Neuronal stem cell (in vitro differentiated cells): Measurements from ENCODE around the gene TMEM163.

Experiments used
- DNase-seq: peaks from one replicate; pipeline ENCODE4 v3.0.0-alpha.2; 2013; ENCODE audit warnings: low spot score
- H2AFZ ChIP-seq: one replicate; pipeline ENCODE4 v1.6.1; 2013; ENCODE audit warnings: mild to moderate bottlenecking, low read length, inconsistent platforms
- H2AK5ac ChIP-seq: 2 replicates; pipeline ENCODE4 v1.6.1; 2013; ENCODE audit warnings: low read depth, mild to moderate bottlenecking, inconsistent platforms, low read length, moderate library complexity, mixed read lengths
- H2BK120ac ChIP-seq: 2 replicates; pipeline ENCODE4 v1.6.1; 2013; ENCODE audit warnings: low read depth, mild to moderate bottlenecking, inconsistent platforms, low read length, moderate library complexity, mixed read lengths
- H2BK12ac ChIP-seq: one replicate; pipeline ENCODE4 v1.6.1; 2013; ENCODE audit warnings: low read length, inconsistent platforms
- H2BK15ac ChIP-seq: 2 replicates; pipeline ENCODE4 v1.6.1; 2013; ENCODE audit warnings: mild to moderate bottlenecking, low read length, inconsistent platforms, mixed read lengths
- H2BK5ac ChIP-seq: one replicate; pipeline ENCODE4 v1.6.1; 2013; ENCODE audit warnings: inconsistent platforms, mild to moderate bottlenecking, low read length, moderate library complexity
- H3K14ac ChIP-seq: one replicate; pipeline ENCODE4 v1.6.1; 2013; ENCODE audit warnings: low read length, inconsistent platforms
- H3K18ac ChIP-seq: 2 replicates; pipeline ENCODE4 v1.6.1; 2013; ENCODE audit warnings: low read length, inconsistent platforms
- H3K23ac ChIP-seq: 2 replicates; pipeline ENCODE4 v1.6.1; 2013; ENCODE audit warnings: low read depth, mild to moderate bottlenecking, mixed read lengths, low read length, inconsistent platforms; ENCODE audit not compliant: poor library complexity
- H3K27ac ChIP-seq: replicated peaks from 3 replicates; pipeline ENCODE4 v1.5.1; 2013; ENCODE audit warnings: low read length, inconsistent platforms
- H3K27me3 ChIP-seq, 3 experiments: 2 replicates each; pipeline ENCODE4 v1.6.1; 2013; ENCODE audit warnings: low read length in 3 of 3, mild to moderate bottlenecking in 2 of 3, inconsistent platforms in 1 of 3, low read depth in 1 of 3, mixed read lengths in 1 of 3, moderate library complexity in 1 of 3; ENCODE audit not compliant: control insufficient read depth in 3 of 3, insufficient read depth in 3 of 3
- H3K36me3 ChIP-seq, 2 donors: replicated peaks in 1 of 2; 2 replicates each; pipeline ENCODE4 v1.6.1; 2013; ENCODE audit warnings: low read length in 2 of 2; ENCODE audit not compliant: control insufficient read depth in 2 of 2, insufficient read depth in 2 of 2
- H3K4ac ChIP-seq: 2 replicates; pipeline ENCODE4 v1.6.1; 2013; ENCODE audit warnings: inconsistent platforms, mild to moderate bottlenecking, low read length, moderate library complexity
- H3K4me1 ChIP-seq, 2 donors: 1 replicate in 1 of 2; 2 replicates in 1 of 2; pipeline ENCODE4 v1.6.1; 2013; ENCODE audit warnings: low read length in 2 of 2, low read depth in 1 of 2; ENCODE audit not compliant: control insufficient read depth in 2 of 2, insufficient read depth in 1 of 2
- H3K4me2 ChIP-seq: one replicate; pipeline ENCODE4 v1.6.1; 2013; ENCODE audit warnings: mild to moderate bottlenecking, low read length, inconsistent platforms; ENCODE audit not compliant: insufficient read depth, poor library complexity, severe bottlenecking
- H3K4me3 ChIP-seq, 2 donors: 2 replicates each; pipeline ENCODE4 v1.5.1; 2013; ENCODE audit warnings: low read length in 2 of 2, mild to moderate bottlenecking in 2 of 2, inconsistent platforms in 1 of 2, moderate library complexity in 1 of 2
- H3K79me1 ChIP-seq: one replicate; pipeline ENCODE4 v1.6.1; 2013; ENCODE audit warnings: low read depth, mild to moderate bottlenecking, inconsistent platforms, low read length, moderate library complexity
- H3K9ac ChIP-seq: one replicate; pipeline ENCODE4 v1.6.1; 2013; ENCODE audit warnings: mild to moderate bottlenecking, low read depth, low read length, inconsistent platforms; ENCODE audit not compliant: poor library complexity
- H3K9me3 ChIP-seq, 2 donors: replicated peaks in 1 of 2; 2 replicates each; pipeline versions ENCODE3 to v1.6.1; 2013; ENCODE audit warnings: low read length in 2 of 2, mild to moderate bottlenecking in 2 of 2, inconsistent platforms in 1 of 2, low read depth in 1 of 2, mixed read lengths in 1 of 2, moderate library complexity in 1 of 2; ENCODE audit not compliant: control insufficient read depth in 2 of 2, insufficient read depth in 1 of 2
- H4K8ac ChIP-seq: one replicate; pipeline ENCODE4 v1.6.1; 2013; ENCODE audit warnings: low read depth, mild to moderate bottlenecking, inconsistent platforms, low read length, moderate library complexity
- H4K91ac ChIP-seq: one replicate; pipeline ENCODE4 v1.6.1; 2013; ENCODE audit warnings: low read length, low read depth, mild to moderate bottlenecking, inconsistent platforms; ENCODE audit not compliant: poor library complexity
- WGBS, 2 donors: extraction: QIAGEN DNeasy Blood & Tissue Kit; methylation state at CpG; one replicate each; pipeline ENCODE4 v1.1.7; 2013; ENCODE audit warnings: missing lambda C conversion rate in 2 of 2, mixed read lengths in 1 of 2; ENCODE audit not compliant: insufficient read length in 2 of 2, insufficient replicate concordance in 1 of 2; ENCODE audit errors: extremely low coverage in 2 of 2; 5-methylcytosine and 5-hydroxymethylcytosine counted together

Gene TMEM163

GRCh38 chr2:134586326-134586965, 132.4 kb downstream of the TMEM163 start:
- Histone ChIP-seq H3K79me1 (no peaks in the 10 kb centered on the region), H4K8ac (no peak overlapping the region), H2BK120ac (no peak overlapping the region), H2AK5ac (no peak overlapping the region), H2BK15ac (no peak overlapping the region), H3K9me3 (peaks cover 8 to 10% of the 10 kb centered on the region in 2 donors), H2BK12ac (no peak overlapping the region), H3K23ac (no peak overlapping the region), H3K27me3 (no peaks in the 10 kb centered on the region), H2AFZ (no peak overlapping the region), H3K18ac (no peak overlapping the region), H4K91ac (no peak overlapping the region), H3K4ac (no peak overlapping the region), H3K9ac (no peak overlapping the region), H3K4me2 (no peak overlapping the region), H3K27ac (no peak overlapping the region), H3K4me1 (peaks cover 0 to 2% of the 10 kb centered on the region in 2 donors), H3K14ac (no peak overlapping the region), H2BK5ac (no peak overlapping the region), H3K36me3 (no peaks in the 10 kb centered on the region), H3K4me3 (no peak overlapping the region)
- no CpG with 5 or more reads among the region's 8 CpGs for WGBS, 2 donors
- DNase-seq, result no peak

GRCh38 chr2:134583997-134584520, 134.7 kb downstream of the TMEM163 start:
- Histone ChIP-seq H2BK12ac (no peak overlapping the region), H3K14ac (no peak overlapping the region), H3K36me3 (no peaks in the 10 kb centered on the region), H2BK5ac (no peak overlapping the region), H3K9me3 (no peaks in the 10 kb centered on the region), H3K4me3 (no peak overlapping the region), H3K4ac (no peak overlapping the region), H3K27me3 (no peaks in the 10 kb centered on the region), H3K18ac (no peak overlapping the region), H3K27ac (no peak overlapping the region), H4K91ac (no peak overlapping the region), H3K4me2 (no peak overlapping the region), H2BK15ac (no peak overlapping the region), H3K23ac (no peak overlapping the region), H2BK120ac (no peak overlapping the region), H4K8ac (no peak overlapping the region), H2AFZ (no peak overlapping the region), H3K79me1 (no peaks in the 10 kb centered on the region), H2AK5ac (no peak overlapping the region), H3K4me1 (peaks cover 0 to 2% of the 10 kb centered on the region in 2 donors), H3K9ac (no peak overlapping the region)
- WGBS, 2 donors, result no CpG with 5 or more reads among the region's 2 CpGs
- DNase-seq, result no peak

GRCh38 chr2:134583462-134583861, 135.3 kb downstream of the TMEM163 start:
- Histone ChIP-seq H3K27ac (no peak overlapping the region), H3K79me1 (no peaks in the 10 kb centered on the region), H2BK15ac (no peak overlapping the region), H3K27me3 (no peaks in the 10 kb centered on the region), H2AK5ac (peak overlapping the region; percentile 25), H3K4me1 (peaks cover 0 to 6% of the 10 kb centered on the region in 2 donors), H3K23ac (no peak overlapping the region), H2BK12ac (no peak overlapping the region), H3K14ac (no peak overlapping the region), H3K4me3 (no peak overlapping the region), H2BK120ac (no peak overlapping the region), H4K8ac (no peak overlapping the region), H3K36me3 (no peaks in the 10 kb centered on the region), H4K91ac (no peak overlapping the region), H2AFZ (no peak overlapping the region), H3K18ac (peak overlapping the region; percentile 13), H3K9me3 (no peaks in the 10 kb centered on the region), H3K4ac (no peak overlapping the region), H2BK5ac (no peak overlapping the region), H3K4me2 (no peak overlapping the region), H3K9ac (no peak overlapping the region)
- DNase-seq, result no peak
- WGBS, 2 donors, result no CpG with 5 or more reads among the region's 6 CpGs

GRCh38 chr2:134582547-134582899, 136.3 kb downstream of the TMEM163 start:
- Histone ChIP-seq H3K4ac (no peak overlapping the region), H2AK5ac (no peak overlapping the region), H2BK12ac (no peak overlapping the region), H3K4me1 (peaks cover 0 to 9% of the 10 kb centered on the region in 2 donors), H3K14ac (no peak overlapping the region), H2BK5ac (no peak overlapping the region), H2BK120ac (no peak overlapping the region), H2BK15ac (no peak overlapping the region), H3K9me3 (no peaks in the 10 kb centered on the region), H2AFZ (no peak overlapping the region), H3K4me2 (no peak overlapping the region), H3K27ac (no peak overlapping the region), H3K4me3 (no peak overlapping the region), H3K79me1 (no peaks in the 10 kb centered on the region), H3K23ac (no peak overlapping the region), H3K9ac (no peak overlapping the region), H3K18ac (no peak overlapping the region), H3K27me3 (no peaks in the 10 kb centered on the region), H3K36me3 (no peaks in the 10 kb centered on the region), H4K8ac (no peak overlapping the region), H4K91ac (no peak overlapping the region)
- DNase-seq, result no peak
- WGBS, 2 donors, result no CpG with 5 or more reads among the region's 2 CpGs
